Measurements from ENCODE around the gene ATG14.
"Not testable (repeated sequence)": the region's sequence is repeated elsewhere in the genome, so short reads cannot be mapped to it uniquely, and the experiment has no call there.

ATG14 gene

DNA sequence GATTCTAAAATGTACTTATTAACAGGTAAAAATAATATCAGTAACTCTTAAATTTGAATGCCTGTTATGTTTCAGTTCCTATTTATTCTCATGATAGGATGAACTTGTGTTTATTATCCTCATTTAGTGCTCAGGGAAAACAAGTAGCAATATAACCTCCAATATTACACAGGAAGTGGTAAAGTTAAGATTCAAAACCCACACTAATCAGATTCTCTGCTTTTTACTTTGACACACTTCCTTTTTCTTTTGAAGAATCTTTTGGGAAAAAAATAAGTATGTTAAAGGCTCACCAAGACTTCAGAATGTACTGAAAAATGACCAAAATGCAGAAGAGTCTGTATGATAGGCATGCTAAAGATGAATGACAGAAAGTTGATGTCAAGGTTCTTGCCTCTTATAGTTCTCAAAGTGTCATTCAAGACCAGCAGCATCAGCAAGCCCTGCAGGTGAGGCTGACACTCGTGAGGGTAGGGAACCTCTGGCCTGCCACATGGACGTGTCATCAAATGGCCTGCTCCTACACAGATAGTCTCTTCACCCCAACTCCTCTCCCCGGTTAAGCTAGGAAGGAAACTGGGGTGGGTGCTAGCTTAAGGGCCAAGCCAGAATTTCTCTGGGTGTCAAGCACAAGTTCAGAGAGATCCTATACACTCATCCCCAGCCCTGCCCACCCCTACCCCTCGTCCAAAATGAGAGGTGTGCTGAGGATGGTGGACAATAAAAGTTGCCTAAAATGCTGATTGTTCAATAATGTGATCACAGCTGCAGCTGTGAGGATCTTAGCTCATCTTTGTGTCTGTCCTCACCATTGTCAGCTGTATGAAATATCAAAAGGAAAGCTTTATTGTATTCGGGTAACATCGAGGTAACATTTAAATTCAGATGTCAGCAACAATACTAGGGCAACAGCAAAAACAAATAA is 22.5 kb upstream of the ATG14 start:
- no peak for DNase-seq (ENCODE audit: low spot score)

DNA sequence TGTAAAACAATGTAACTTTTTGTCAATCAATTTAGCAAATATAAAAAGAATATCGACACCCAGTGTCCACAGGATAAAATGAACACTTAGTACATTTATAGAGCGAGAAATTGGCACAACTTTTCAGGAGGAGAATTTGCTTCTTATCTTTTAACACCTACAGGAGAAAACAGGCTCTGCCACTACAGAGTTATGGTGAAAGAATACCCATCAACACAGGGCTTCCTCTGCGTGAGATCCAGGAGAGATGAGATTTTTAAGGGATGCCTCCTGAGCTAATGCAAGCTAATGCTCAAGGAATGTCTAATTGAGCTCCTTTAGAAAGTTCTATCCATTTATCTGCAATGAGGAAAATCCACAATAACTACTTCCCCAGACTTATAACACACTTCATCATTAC is 21.0 kb upstream of the ATG14 start:
- DNase-seq (ENCODE audit: low spot score): no peak

GRCh38 chr14:55430024-55430690 is 18.5 kb upstream of the ATG14 start:
- DNase-seq (ENCODE audit: low spot score): peak; percentile 67

GRCh38 chr14:55427439-55427838 is 15.8 kb upstream of the ATG14 start:
- DNase-seq (ENCODE audit: low spot score): no peak

DNA sequence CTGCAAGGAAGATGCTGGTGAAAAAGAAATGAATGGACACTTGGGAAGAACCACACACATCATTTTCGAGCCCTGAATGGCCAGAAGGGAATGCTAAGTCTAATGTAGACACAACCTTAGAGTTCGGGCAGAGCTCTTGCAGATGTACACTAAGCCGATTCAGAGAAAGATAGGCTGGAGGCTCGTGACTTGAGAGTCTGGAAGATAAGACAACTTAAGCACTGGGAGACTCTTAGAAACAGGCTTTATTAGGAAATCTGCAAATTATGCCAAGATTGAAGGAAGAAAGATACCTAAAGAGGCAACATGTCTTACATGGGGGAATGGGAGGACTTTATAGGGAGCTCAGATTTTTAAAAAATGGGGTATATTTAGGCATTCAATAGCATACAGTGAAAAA is 15.3 kb upstream of the ATG14 start:
- DNase-seq (ENCODE audit: low spot score): no peak

- DNase-seq (ENCODE audit: low spot score): no peak
These were observed 13.5 kb upstream of the ATG14 start for GRCh38 chr14:55425091-55425490.

DNA sequence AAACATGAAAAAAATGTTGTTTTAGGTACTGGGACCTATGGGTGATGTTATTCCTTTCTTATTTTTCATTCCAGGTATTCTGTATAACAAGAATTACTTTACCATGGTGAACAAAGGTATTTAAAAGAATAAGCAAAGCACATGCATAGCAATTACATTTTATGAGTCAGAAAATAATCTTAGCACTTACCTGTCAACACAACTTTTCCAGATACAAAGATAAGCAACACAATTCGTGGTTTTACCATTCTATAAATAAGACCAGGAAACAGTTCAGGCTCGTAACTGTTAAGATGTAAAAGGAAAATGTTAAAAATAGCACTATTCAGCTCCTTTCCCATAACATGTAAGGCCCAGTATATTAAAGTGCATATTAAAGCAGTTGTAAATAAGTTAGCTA is 12.3 kb upstream of the ATG14 start:
- no peak for DNase-seq (ENCODE audit: low spot score)

DNA sequence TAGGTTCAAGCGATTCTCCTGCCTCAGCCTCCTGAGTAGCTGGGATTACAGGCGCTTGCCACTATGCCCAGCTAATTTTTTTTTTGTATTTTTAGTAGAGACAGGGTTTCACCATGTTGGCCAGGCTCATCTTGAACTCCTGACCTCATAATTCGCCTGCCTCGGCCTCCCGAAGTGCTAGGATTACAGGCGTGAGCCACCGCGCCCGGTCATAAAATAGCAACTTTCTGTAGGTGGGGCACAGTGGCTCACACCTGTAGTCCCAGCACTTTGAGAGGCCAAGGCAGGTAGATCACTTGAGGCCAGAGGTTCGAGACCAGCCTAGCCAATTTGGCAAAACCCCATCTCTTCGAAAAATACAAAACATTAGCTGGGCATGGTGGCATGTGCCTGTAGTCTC is 10.7 kb upstream of the ATG14 start:
- not testable (repeated sequence) for DNase-seq (ENCODE audit: low spot score)

- no peak for DNase-seq (ENCODE audit: low spot score)
These were observed 8.0 kb upstream of the ATG14 start for GRCh38 chr14:55419663-55420062.

GRCh38 chr14:55418411-55418810 is 6.8 kb upstream of the ATG14 start:
- peak; percentile 93 for DNase-seq (ENCODE audit: low spot score)

GRCh38 chr14:55417955-55418354 is 6.3 kb upstream of the ATG14 start:
- DNase-seq (ENCODE audit: low spot score): no peak

DNA sequence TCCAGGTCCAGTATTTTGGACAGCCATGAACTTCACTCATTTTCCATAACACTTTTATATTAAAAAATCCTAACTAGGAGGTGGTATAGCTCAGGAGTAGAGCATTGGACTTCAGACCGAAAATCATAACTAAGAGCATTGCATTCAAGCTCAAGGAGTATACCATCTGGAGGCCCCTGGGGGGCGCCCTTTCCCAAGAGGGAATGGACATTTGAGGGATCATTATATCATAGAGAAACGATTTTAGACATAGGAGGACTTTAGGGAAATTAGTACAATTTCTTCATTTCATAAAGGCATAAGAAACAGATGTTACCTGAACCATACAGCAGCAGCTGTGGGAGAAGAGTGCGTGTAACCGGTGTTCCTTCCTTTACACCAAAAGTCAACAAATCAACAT is 5.2 kb upstream of the ATG14 start:
- DNase-seq (ENCODE audit: low spot score): peak; percentile 41

DNA sequence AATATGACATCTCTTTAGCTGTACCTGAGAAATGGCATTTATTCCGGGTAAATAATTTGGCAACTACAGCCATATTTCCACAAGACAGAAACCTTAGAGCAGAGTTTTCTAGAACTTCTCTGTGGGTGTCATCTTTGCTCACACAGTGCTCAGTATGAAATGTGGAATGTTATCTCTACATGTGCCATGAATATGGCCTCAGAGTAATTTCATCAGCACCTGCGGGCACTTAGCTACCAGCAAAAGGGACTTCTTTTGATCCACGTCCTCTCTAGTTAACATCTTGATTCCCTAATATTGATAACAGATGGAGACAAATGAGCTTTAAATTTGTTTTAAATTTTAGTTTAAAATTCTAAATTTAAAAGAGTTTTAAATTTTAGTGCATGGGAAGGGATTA is 2.9 kb upstream of the ATG14 start:
- DNase-seq (ENCODE audit: low spot score): no peak

- no peak for DNase-seq (ENCODE audit: low spot score)
These were observed 1.0 kb upstream of the ATG14 start for GRCh38 chr14:55412676-55413075.

DNA sequence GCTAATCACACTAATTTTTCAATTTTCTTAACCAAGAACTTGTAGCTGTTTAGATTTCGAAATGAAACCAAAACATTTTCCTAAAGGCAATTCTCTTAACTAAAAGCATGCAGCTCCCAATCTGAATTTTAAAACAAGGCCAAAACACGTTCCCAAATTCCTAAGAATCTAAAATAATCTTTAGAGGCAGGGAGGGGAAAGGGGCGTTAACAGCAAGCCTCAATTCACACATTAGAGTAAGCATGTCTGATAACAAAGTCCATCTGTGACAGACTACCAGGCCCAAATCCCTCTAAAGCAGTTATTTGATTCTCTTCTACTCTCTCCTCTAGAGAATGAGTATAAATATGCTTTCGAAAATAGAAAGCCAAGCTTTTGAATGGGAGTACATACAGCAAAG is 754 bp downstream of the ATG14 start:
- no peak for DNase-seq (ENCODE audit: low spot score)

GRCh38 chr14:55404173-55404854 is 7.3 kb downstream of the ATG14 start:
- no peak for DNase-seq (ENCODE audit: low spot score)

DNA sequence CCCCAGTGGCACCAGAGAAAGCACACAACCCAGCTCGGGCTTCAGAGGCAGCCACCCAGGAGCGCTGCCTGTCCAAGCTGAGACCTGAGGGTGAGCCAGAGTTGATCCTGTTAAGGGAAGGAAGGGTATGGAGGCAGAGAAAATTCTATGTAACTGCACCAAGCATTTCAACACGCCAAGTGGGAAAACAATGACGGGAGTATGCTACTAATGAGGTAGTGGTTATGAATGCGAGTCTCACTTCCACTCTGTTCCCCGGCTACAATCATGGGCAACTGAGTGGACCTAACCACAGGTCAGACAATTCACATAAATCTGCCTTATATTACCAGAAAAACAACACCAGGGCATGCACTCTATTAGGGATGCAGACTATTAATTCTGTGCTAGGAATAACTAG is 9.9 kb downstream of the ATG14 start:
- DNase-seq (ENCODE audit: low spot score): no peak

DNA sequence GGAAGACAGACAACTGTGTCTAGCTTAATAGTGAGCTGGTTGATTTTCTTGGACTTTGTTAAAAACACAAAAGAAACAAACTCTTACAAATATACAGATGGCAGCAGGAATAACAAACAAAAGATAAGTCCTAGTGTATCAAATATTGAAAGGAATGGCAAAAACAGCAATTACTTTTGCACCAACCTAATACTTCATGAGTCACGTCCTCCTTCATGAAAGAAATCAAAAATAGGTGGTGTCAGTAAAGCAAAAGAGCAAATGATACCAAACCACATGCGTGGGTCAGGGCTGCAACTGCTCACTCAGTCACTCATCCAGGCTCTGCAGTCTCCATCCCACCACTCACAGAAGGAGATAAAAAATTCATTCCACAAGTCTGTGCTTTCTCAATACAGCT is 11.8 kb downstream of the ATG14 start:
- peak; percentile 27 for DNase-seq (ENCODE audit: low spot score)

DNA sequence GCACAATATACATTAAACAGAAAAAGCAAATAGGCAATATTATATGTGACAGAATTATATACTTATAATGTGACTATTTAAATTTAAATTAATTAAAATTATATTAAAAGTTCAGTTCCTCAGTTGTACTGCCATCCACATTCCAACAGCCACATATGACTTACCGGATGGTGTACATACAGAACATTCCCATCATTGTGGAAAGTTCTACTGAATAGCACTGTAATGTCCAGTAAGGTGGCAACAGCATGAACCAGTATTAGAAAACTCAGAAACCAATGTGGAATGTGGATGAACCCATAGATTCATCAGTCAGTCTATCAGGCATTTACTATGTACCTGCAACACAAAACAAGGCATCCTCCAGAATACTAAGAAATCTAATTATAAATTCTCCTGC is 12.4 kb downstream of the ATG14 start:
- DNase-seq (ENCODE audit: low spot score): no peak

- peak; percentile 98 for DNase-seq (ENCODE audit: low spot score)
These were observed 13.0 kb downstream of the ATG14 start for GRCh38 chr14:55398679-55399078.

GRCh38 chr14:55389330-55389729 is 22.3 kb downstream of the ATG14 start:
- DNase-seq (ENCODE audit: low spot score): no peak

DNA sequence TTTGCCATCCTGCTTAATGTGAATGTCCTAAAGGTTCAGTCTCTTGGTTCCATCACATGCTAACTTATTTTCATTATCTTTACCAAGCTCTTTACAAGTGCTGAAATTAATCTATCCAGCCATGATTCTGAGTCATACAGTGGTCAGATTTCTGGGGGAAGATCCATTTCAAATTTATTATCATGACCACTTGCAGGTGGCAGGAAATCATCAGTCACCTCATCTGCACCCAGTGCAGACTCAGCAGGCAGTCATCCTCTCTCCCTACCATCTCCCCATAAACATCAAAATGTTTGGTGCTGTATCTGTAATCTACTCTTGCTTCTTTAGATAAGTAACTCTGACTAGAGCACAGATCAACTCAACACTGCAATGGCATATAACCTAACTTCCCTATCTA is 23.5 kb downstream of the ATG14 start:
- DNase-seq (ENCODE audit: low spot score): no peak

DNA sequence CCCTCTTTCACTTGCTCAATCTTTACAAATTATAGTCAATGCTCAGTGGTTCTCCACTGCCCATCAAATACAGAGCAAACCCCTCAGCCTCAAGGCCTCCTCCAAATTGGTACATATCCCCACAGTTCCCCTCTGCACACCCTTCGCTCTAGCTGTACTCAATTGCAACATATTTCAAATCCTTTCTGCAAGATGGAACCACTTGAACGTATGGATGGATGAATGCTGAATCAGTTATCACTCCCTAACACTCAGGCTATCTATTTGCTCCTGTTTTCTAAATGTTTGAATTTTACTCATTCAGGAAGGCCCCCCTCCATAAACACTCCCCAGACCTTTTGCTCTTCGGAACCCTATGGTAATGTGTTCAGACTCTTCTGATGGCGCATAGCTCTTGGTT is 24.5 kb downstream of the ATG14 start:
- no peak for DNase-seq (ENCODE audit: low spot score)

Data from kidney capillary endothelial cell (primary cell).